ENCODE measurements around the gene SMCP.

SMCP gene

DNA sequence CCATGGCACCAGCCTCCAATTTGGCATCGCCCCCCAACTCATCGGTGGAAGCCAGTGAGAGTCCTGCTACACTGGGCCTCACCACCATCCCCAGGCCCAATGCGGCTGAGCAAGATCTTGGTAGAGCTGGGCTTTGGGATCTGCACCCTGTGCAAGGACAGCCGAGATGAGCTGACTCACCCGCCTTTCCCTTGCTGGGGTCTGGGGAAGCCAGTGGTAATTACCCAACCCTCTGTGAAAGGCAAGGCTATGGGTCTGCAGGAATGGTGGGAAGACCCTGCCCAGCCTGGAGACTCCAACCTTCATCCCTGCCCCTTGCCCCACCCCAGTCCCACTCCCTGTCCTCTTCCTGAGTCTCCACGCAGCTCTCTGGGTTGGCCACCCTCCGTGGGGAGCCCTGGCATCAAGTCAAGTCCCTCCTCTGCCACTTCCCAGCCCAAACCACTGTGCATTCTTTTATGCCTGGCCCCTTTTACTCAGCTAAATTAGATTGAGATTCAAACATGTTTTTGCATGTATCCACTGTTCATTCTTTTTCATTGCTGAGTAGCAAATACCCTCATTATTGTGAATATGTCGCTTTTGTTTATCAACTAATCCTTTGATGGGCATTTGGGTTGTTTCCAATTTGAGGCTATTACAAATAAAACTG is 8.8 kb downstream of the SMCP start:
- DNase-seq: no peak

DNA sequence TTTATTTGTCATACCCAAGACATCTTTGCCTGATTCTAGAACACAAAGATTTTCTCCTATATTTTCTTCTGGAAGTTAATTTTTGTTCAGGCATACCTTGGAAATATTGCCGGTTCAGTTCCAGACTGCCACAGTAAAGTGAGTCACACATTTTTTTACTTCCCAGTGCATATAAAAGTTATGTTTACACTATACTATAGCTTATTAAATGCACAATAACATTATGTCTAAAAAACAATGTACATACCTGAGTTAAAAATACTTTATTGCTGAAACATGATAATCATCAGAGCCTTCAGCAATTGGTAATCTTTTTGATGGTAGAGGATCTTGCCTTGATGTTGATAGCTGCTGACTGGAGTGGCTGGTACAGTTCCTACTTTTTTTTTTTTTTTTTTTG is 10.0 kb downstream of the SMCP start:
- DNase-seq: no peak

DNA sequence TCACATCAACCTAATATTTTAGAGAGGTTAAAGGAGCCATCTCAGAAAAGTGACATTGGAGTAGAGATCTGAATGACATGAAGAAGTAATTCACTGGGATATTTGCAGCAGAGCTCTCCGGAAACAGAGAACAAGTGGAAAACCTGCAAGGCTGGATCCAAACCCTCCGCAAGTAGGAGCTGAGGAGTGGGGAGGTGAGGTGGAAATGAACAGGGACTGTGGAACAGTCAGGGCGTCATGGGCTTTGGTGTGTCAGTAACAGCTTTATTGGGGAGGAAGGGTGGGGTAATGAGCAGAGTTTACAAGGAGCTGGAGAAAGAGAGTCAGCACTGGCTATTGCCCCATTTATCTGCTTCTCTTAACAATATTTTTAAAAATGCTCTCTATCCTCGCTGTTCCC is 20.9 kb downstream of the SMCP start:
- no peak for DNase-seq

DNA sequence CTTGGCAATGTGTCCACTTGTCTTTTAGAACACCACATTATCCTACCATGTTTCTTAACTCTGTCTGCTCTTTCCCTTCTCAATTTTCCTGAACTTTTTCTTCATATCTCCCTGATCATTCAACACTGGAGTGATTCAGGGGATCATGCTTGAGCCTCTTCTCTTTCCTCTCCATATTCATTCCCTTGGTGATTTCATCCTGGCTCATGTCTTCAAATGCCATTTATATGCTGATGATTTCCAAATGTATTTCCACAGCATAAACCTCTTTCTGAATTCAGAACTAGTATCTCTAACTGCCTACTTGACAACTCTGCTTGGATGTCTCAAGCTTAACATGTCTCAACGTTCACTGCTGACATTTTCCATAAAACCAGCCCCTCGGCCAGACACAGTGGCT is 21.8 kb downstream of the SMCP start:
- DNase-seq: no peak

DNA sequence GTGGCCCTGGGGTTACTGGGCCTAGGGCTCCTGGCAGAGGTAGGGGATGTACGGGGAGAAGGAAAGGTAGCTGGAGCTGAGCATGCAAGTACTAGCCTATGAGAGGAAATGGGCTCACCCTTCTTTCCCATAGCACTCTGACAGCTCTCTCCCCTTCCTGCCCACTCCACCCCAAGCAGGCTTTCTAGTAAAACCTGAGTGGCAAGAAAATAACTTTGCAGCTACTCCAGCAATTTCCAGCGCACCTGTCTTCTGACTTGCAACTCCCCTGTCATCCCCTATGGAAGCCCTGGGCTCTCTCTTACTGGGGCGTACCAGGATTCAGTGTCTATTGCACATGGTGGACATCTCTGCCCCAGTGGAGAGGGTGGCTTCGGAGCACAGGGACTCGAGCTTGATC is 23.5 kb downstream of the SMCP start:
- no peak for DNase-seq

DNA sequence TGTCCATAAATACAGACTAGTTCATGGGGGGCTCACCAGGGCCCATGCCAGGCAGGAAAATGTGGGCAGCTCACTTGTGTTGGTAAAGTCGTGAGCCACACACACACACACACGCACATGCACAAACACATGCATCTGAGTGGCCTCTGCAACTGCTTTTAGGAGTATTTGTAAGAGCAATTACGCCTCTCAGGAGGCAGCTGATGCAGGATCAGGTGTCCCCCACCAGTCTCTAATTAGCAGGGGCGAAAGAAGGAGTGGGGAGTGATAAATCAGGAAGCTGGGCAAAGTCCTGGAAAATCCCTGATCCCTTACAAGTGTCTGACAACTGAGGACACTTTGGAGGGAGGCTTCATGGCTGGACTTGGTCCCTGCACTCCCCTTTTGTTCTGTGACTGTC is 24.5 kb downstream of the SMCP start:
- DNase-seq: no peak

DNA sequence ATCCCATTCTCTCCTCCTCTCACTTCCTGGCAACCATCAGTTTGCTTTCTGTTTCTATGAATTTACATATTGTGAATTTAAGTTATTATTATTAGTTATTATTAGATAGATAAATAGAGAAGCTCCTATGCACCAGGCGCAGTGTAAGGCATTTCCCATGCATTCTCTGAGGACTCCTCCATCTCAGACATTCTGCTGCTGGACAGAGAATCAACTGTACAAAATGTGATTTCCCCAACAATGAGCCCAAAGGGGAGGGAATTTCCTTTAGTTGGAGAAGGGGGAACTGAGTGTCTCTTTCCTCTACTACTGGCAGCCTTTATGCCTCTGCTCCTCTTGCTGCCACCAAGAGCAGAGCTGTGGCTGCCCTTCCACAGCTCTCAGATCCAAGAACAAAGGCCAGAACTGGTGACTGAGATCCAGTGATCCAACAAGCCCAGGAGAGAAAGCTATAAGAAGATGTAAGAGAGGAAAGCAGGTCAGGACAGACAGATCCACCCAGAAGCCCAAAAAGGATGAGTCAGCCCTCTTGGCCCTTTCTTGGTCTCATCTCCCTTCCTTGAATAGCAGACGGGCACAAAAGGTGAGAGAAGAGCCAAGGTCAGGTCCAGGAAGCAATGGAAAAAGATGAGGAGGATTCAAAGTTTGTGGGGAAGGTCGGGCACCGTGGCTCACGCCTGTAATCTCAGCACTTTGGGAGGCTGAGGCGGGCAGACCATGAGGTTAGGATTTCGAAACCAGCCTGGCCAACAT is 26.7 kb downstream of the SMCP start:
- no peak for DNase-seq

DNA sequence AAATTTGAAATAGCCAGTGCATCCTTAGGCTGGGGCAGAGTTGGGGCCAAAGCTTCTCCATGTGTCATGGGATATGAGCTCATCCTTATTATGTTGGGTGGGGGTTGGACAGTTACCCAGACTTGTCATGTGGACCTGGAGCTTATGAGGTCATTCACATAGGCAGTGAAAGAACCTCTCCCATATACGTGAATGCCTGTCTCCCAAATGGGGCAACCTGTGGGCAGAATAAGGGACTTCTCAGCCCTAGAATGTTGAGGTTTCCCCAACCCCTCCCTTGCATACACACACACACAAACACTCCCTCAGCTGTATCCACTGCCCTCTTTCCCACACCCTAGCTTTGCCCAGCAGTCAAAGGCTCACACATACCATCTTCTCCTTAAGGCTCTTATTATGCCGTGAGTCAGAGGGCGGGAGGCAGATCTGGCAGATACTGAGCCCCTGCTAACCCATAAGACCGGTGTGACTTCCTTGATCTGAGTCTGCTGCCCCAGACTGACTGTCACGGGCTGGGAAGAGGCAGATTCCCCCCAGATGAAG is 28.0 kb downstream of the SMCP start:
- no peak for DNase-seq

DNA sequence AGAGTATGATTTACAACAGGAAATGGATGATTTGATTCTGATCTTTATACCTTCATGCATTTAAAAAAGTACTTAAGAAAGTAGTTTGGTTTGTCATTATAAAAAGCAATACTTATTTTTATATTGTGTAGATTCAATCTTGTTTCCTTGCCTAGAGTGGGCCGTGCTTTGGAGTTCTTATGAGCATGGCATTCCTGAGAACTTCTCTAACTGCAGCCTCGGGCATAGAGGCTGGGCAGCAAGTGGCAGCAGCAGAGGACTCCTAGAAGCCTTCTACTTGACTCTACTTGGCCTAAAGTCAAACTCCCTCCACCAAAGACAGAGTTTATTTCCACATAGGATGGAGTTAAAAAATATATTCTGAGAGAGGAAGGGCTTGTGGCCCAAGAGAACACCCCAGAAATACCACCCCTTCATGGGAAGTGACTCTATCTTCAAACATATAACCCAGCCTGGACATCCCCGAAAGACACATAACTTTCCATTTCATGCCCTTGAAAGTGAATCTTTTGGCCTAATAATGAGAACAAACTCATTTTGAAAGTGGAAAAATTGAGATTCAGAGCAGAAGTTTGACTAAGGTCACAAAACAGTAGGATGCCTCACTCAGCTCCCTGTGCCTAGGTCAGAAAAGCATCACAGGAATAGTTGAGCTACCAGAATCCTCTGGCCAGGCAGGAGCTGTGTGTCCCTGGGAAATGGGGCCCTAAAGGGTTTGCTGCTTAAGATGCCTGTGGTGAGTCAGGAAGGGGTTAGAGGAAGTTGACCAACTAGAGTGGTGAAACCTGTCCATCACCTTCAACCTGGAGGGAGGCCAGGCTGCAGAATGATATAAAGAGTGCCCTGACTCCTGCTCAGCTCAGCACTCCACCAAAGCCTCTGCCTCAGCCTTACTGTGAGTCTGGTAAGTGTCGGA is 29.8 kb downstream of the SMCP start, which contains the start of gene IVL:
IVL (plus strand) TSS at position 861 of the 916 bp plus-strand sequence. CDS start 1,252 bp downstream, outside the sequence.
- DNase-seq: no peak

DNA sequence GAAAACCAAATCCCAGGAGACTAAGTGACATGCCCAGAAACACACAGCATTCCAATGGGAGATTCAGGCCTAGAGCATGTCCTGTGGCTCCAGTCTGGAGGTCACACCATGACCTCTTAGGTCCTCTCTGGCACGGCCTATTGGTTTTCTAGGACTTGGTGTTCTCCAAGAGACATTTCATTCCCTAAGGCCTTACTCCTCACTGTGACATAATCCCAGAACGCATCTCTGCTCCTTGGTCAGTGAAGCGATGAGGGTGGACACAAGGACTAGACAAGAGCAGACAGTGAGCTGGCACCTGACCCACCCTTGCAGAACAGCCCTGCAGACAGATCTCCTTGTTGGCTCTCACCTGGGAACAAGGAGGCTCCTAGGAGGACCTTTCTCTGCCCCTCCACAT is 31.1 kb downstream of the SMCP start:
- no peak for DNase-seq

DNA sequence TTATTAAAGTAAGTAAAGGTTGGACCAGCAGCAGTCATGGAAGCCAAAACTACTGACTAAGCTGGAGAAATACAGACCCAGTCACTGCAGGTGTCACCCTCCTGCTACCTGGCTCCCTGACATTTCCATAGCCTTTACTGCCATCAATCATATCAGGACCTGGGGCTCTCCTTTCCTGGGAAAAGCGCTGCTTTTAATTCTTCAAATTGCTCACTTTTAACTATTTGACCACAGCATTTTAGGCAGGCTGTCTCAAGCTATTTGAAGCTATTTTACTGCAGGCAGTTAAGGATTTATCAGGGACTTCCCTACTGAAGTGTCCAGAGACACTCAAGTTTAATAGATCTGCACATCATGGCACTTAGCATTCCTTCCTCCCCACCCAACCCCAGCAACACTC is 34.3 kb downstream of the SMCP start:
- no peak for DNase-seq

DNA sequence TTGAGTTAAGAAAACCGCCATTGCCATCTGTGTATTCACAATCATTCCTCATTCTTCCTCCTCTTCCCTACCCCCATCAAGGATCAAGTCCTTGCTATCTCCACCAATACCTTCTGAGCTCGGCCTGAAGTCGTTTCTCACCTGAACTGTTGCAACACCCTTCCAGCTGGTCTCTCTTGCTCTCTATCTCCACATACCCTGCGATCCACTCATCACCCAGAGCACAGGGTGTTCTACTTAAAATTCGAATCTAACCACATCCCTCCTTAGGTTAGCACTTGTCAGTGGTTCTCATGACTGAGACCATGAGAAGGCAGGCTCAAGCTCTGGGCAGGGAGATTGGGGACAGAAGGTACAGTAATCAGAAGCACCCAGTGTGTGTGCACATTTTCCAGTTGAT is 34.8 kb downstream of the SMCP start:
- no peak for DNase-seq

DNA sequence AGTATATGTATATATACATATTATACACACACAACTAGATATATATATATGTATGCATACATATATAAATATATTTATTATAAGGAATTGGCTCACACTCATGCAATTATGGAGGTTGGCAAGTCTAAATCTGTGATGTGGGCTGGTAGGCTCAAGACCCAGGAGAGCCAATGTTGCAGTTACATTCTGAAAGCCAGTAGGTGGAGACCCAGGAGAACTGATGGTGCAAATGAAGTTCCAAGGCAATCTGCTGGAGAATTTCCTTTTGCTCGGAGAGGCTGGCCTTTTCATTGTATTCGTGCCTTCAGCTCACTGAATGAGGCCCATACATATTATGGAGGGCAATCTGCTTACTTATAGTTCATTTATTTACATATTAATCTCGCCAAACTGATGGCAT is 39.7 kb downstream of the SMCP start:
- DNase-seq: no peak

DNA sequence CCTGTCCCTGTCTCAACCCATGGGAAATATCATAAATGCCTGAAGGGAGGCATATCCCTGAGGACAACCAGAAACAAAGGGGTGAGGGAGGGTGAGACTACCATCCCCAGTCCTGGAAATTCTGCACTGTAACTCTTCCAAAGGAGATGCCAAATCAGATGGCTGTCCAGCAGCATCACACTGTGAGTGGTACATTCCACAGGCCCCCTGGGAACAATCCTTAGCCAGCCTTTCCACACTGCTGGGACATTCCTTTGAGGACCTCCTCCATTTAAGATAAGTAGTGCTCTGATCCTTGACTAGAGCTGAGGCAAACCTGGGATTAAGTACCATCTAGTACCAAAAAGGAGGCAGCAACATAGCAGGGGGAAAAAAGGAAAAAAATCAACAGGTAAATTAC is 40.9 kb downstream of the SMCP start:
- no peak for DNase-seq

DNA sequence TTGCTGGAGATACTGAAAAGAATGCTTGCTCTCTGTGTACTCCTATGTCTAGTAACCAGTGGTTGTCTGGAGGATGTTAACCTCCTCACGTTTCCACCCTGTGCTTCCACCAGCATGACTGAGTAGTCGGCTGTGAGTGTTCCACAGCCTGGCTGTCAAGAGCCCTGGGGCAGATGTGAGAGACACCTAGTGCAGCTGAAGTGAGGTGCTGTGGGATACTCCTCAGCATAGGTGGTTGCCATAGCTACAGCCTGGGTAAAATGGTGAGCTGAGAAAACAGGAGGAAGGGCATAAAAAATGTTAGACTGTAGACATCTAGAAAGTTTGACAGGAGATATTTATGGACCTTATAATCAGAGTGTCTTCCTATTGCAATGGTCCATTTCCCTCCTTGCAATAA is 46.1 kb downstream of the SMCP start:
- no peak for DNase-seq

DNA sequence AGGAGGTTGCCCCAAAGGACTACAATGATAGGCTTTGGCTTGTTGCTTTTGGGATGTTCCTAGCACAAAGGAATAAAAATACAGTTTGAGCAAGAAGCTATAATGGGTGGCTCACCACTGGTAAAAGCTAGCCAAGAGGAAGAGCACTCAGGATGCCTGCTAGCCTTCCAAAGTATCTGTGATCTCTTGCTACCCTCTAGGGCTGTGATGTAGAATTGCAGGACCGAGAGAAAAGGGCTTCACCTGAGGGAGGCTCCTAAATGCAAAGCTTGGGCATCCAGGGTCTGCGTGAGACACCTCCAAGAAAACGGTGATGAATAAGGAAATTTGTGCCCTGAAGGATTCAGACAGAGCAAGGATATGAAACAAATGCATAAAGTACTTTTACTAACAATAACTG is 48.0 kb downstream of the SMCP start:
- DNase-seq: no peak

DNA sequence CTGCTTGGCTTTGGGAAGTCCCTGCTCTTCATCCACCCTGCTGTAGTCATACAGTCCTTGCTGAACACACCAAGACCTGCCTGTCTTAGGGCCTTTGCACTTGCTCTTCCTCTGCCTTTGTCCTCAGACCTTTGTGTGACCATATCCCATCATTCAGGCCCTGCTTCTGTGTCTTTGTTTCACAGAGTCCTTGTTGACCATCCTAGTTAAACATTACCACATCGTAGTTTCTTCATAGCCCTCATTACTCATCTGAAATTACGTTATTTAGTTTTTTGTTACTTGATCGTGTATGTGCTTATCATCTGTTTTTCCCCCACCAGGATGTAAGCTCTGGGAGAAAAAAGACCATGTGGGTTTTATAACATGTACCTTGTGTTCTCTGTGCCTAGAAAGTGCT is 50.5 kb downstream of the SMCP start:
- DNase-seq: no peak

DNA sequence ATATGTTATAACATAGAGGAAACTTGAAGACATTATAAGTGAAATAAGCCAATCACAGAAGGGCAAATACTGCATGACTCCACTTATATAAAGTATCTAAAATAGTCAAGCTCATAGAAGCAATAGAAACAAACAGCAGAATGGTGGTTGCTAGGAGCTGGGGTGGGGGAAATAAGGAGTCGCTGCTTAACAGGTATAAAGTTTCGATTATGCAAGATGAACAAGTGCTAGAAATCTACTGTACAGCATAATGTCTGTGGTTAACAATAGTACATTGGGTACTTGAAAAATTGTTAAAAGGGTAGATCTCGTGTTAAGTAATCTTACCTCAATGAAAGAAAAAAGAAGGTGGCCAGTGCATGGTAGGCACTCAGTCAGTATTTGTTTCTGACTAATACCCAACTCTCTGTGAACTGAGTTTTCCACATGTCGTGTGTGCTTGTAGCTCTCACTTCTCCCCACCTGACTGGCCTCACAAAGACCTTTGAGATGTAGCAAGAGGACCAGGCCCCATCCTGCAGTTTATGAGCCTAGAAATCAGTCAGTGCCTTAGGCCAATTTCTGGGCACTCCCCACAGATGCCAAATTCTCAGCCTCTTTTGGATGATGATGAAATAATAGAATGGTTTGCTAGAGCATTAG is 54.2 kb downstream of the SMCP start:
- DNase-seq: no peak

DNA sequence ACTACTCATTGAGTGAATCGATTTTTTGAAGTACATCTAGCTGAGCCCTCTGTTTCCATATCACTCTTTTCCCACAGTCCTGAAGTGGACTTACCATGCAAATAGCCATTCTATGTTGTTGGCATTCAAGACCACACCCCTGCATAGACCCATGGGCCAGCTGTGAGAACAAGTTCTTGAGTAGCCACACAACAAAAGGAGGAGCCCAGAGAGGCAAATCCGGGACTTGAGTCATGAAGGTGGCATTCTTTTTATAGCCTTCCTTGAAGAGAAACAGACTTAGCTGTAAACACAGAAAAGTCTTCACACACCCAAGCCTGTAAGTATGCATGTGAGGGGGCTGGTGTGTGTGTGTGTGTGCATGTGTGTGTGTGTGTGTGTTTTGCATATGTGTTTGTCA is 55.1 kb downstream of the SMCP start:
- DNase-seq: no peak
